K562 treated with DMSO at 1 percent for 12 hours (cell line): Measurements from ENCODE around the gene CADM2. TPM values are rescaled to one million over a fixed set of nuclear protein-coding genes. Genes with fewer than 3 reads are reported as not detected.

Source experiments
- total RNA-seq: library from RNA; unstranded; fragments of 300-600 nt; gene quantifications from 2 replicates; pipeline ENCODE4 v1.2.3, GENCODE V29; 2022; ENCODE audit not compliant: insufficient read depth

Gene CADM2
- 1.8 TPM in 1 of 2 replicates, not detected in the other for total RNA-seq

DNA sequence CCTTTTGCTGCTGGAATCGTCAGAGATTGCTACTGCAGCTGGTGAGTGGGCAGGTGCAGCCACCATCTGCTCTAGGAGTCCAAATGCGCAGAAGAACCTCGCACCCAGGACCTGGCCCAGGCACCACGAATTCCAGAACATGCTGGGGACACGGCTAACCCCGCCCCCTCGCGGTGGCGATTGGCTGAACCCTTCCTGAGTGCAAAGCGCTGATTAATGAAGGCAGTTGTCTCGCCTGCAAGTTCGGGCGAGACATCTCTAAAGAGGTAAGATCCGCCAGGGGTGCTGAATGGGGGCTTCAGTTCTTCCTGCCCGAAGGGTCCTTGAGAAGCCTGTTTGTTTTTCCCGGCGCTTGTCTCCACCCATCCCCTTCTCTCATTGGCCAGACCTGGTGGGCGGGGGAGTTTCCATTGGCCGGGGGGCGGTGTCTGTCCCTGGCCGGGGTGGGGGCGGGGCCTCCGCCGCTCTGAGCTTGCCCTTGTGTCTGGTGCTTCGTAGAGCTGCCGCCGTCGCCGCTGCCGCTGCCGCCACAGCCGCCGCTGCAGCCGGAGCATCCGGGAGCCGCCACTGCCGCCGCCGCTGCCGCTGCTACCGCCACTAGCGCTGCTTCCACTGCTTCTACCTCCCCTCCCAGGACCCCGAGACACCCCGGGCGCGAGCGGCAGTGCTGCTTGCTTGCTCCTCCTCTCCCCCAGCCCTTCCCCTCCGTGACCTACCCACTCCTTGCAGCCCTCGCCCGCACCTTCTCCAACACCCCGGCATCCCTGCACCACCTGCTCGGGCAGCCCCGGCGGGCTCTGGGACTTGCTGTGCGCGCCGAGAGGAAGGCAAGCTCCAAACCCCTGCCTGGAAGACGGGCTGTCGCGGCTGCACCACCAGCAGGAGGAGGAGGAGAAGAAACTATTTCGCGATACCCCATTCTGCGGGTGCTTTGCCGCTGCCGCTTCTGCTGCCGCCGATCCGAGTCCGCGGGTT, at the start of gene CADM2:
Gene CADM2, plus strand, starts transcription at position 495 of the 975 bp plus-strand sequence.

